ENCODE measurements around the gene DNAJC30.
"Not testable (repeated sequence)": the region's sequence is repeated elsewhere in the genome, so short reads cannot be mapped to it uniquely, and the experiment has no call there.

DNAJC30 gene

DNA sequence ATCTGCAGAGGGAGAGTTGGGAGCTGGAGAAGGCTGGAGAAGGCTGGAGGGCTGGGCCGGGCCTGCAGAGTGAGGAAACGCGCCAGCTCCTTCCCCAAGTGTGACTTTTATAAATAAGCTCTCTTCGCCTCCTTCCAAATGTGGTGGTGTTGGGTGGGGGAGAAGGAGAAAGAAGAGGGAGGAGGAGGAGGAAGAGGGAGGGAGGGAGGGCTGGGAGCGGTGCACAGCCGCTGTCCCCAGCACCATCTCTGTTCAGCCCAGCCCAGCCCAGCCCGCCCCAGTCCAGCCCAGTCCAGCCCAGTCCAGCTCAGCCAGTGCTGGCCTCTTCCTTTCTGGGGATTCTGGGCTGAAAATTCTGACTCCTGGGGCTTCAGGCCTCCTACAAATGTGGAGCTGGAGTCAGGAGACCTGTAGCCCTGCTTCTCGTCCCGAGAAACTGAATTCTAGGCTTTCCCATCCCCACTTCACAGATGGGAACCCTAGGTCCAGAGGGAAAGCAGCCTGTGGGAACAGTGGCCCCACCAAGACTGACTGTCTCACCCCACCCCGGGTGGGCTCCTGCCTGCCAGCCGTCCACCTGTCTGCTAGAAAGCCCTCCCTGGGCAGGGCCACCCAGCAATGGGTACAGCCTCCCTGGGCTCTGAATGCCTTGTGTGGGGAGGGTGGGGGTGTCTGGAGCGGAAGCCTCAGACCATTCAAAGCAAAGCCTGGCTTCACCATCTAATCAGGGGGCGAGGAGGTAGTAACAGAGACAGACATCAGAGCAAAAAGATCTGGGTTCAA is 34.0 kb upstream of the DNAJC30 start:
- no peak overlapping the region for H3K4me3 ChIP-seq (ENCODE audit: low read depth, low read length)
- no peak for DNase-seq (ENCODE audit: low read depth)
- TF ChIP-seq, protein P1, sequence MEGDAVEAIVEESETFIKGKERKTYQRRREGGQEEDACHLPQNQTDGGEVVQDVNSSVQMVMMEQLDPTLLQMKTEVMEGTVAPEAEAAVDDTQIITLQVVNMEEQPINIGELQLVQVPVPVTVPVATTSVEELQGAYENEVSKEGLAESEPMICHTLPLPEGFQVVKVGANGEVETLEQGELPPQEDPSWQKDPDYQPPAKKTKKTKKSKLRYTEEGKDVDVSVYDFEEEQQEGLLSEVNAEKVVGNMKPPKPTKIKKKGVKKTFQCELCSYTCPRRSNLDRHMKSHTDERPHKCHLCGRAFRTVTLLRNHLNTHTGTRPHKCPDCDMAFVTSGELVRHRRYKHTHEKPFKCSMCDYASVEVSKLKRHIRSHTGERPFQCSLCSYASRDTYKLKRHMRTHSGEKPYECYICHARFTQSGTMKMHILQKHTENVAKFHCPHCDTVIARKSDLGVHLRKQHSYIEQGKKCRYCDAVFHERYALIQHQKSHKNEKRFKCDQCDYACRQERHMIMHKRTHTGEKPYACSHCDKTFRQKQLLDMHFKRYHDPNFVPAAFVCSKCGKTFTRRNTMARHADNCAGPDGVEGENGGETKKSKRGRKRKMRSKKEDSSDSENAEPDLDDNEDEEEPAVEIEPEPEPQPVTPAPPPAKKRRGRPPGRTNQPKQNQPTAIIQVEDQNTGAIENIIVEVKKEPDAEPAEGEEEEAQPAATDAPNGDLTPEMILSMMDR (IDR thresholded peaks at IDR 0.05; ENCODE audit: insufficient read depth, low read depth, low read length, missing control alignments): no peak

DNA sequence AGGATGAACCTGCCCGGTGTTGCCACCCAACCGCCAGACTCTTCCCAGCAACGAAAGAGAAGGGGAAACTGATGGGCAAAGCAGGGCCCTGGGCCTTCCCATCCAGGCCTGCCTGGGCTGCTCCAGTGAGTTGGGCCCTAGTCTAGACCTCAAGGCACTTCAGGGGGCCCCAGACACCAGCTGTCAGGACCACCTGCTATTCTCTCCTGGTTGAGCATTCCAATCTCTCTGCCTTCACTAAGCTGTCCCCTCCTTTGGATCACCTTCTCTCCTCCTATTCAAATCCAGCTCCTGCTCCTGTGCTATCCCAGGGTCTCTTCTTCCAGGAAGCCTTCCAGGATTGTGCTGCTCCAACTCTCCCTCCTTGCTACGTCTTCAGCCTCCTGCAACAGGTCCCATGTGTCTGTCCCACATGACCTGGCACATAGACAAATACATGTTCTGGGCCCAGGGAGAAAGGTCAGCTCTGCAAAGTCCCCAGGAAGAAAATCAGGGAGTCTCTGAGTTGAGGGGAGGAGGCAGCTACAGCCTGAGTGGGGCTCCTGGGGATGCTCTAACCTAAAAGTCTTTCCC is 33.2 kb upstream of the DNAJC30 start:
- TF ChIP-seq, protein P1 (IDR thresholded peaks at IDR 0.05; ENCODE audit: insufficient read depth, low read depth, low read length, missing control alignments): no peak
- no peak for DNase-seq (ENCODE audit: low read depth)
- H3K4me3 ChIP-seq (ENCODE audit: low read depth, low read length): no peak overlapping the region

DNA sequence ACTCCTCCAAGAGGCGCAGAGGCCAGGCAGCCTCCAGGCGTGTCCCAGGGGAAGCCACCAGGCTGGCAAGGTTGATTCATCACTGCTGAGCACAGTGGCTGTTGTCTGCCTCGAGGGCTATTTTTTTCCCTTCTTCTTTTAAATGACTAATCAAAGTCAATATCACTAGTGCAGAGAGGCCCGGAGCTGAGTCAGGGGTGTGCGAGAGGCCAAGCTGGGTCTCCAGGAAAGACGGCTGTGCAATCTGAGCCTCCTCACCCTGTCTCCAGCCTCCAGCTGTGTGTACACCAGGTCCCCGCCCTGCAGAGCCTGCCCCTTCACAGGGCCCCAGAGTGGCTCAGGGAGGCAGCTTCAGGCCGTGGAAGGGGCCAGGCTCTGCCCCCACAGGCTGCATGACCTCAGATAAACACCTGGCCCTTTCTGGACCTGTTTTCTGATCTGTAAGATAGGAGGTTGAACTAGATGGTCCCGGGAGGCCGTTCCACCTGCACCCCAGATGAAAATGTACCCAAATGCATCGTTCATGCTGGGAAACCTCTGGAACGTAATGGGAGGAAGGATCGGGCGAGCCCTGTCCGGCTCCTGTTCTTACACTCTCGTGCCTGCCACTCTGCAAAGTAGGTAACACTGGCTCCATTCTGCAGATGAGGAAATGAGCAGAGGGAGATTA is 32.5 kb upstream of the DNAJC30 start:
- H3K4me3 ChIP-seq (ENCODE audit: low read depth, low read length): no peak overlapping the region
- DNase-seq (ENCODE audit: low read depth): no peak

DNA sequence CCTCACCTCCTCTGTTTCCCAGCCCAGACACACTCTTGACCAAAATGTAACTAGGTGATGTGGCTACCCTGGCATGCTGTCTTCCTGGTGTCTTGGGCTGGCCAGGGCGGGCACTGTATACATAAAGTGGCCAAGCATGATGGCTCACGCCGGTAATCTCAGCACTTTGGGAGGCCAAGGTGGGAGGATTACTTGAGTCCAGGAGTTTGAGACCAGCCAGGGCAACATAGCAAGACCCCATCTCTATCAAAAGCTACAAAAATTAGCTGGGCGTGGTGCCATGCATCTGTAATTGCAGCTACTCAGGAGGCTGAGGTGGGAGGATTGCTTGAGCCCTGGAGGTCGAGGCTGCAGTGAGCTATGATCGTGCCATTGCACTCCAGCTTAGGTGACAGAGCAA is 30.1 kb upstream of the DNAJC30 start:
- DNase-seq (ENCODE audit: low read depth); H3K4me3 ChIP-seq (ENCODE audit: low read depth, low read length): not testable (repeated sequence)

More for the DNA sequence above, 32.5 kb upstream of the DNAJC30 start:
- TF ChIP-seq, protein P1 (IDR thresholded peaks at IDR 0.05; ENCODE audit: insufficient read depth, low read depth, low read length, missing control alignments): no peak

DNA sequence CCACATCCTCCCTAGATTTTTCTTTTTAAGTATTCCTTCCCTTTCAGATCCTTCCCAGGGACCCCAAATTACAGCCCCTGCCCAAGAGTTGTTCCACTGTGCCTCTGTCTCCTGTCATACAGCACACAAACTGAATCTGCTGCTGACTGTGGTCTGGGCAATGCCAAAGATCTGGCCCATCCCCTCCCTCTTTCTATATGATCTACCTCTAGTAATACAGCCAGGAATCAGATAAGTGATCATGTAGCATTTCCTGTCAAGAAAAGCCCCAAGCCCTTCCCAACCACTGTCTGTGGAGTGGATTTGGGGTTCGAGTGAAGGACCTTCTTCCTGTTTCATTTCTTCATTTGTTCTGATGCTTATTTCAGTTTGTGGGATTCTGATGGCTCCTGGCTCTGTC is 29.5 kb upstream of the DNAJC30 start:
- TF ChIP-seq, protein P1 (IDR thresholded peaks at IDR 0.05; ENCODE audit: insufficient read depth, low read depth, low read length, missing control alignments): no peak
- no peak for DNase-seq (ENCODE audit: low read depth)
- no peak overlapping the region for H3K4me3 ChIP-seq (ENCODE audit: low read depth, low read length)

DNA sequence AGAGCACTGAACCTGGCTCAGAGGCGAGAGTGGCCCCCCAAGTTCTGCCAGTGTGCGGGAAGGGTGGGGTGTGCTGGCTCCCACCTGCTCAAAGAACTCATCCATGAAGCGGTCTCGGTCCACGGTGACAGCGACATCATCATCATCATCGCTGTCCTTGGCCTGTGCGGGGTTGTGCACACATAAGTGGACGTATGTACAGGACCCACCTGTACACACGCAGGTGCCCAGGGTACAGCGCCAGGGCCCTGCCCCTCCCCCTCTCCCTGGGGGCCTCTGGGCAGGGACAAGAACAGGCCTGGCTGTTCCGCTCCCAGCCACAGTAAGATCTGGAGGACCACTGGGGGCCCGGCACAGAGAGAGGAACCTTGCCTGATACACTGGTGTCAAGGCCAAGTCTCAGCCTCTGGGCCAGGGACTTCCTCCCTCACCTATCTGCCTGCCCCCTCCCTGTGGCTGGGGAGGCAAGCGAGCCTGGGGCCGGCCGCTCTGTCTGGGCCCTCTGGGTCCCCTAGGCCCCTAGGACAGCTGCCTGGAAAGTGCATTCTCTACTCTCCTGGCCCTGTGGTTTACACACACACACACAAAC is 25.8 kb upstream of the DNAJC30 start:
- no peak for DNase-seq (ENCODE audit: low read depth)
- no peak overlapping the region for H3K4me3 ChIP-seq (ENCODE audit: low read depth, low read length)
- TF ChIP-seq, protein P1 (IDR thresholded peaks at IDR 0.05; ENCODE audit: insufficient read depth, low read depth, low read length, missing control alignments): no peak

DNA sequence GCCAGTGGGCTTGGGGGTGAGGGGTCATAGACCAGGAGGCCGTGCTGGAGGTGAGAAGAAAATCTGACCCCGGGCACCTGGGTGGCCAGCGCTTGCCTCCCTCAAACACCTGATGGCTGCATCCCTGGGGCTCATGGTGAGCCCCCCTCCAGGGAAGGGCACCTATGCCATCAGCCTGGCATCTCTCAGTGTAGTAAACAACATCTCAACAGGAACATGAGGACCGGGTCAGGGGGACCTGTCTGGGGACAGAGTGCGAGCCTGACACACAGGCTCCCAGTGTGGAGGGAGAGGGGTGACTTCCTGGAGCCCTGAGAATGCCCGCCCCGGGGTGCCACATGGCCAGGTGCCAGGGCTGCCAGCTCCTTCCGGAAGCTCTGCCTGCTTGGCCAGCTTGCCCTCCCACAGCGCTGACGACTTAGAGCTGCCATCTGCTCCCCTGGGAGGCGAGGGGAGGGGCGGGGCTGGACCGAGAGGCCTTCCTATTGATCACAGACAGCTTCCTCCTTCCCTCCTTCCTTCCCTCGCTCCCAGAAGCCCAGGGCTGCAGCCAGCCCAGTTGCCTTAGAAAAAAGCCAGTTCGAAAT is 23.9 kb upstream of the DNAJC30 start:
- no peak for DNase-seq (ENCODE audit: low read depth)
- H3K4me3 ChIP-seq (ENCODE audit: low read depth, low read length): no peak overlapping the region
- TF ChIP-seq, protein P1 (IDR thresholded peaks at IDR 0.05; ENCODE audit: insufficient read depth, low read depth, low read length, missing control alignments): no peak

Measured in GM12865 (cell line).